ENCODE measurements around the gene EMC7. TPM values are rescaled to one million over a fixed set of nuclear protein-coding genes. Genes with fewer than 3 reads are reported as not detected.

Gene EMC7
- total and polyA plus RNA-seq, 9 of the 15 experiments (the other 6 are each of a cell fraction or from before 2014, with no cell fraction given) = 25.8 to 92.8 (median 49.7) TPM

DNA sequence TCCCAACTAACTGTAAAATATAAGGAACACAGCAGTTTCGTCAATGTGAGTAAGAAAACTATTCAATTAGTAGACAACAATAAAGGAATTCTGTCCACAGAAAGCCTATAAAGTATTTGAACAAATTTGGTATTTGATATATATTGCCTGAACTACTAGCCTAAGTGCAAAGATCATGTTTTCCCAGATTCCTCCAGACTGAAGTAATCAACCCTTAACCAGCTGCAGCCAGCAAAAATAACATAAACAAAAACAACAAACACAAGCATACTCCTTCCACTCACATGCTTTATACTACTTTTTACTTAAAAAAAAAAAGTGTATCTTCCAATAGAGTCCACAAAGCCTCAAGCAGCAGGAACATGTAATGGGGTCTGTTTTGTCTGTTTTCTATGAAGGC lies 24.3 kb upstream of the EMC7 start (continued):
- TF ChIP-seq TAF15 (IDR thresholded peaks at IDR 0.05; ENCODE audit: low read depth, low read length) = no peak
- no peak for TF ChIP-seq HNRNPH1 (optimal IDR thresholded peaks at IDR 0.05; ENCODE audit: low read depth, low read length)
- no peak for TF ChIP-seq GTF2F1 (IDR thresholded peaks at IDR 0.05; ENCODE audit: low read depth, low read length)
- no peak for TF ChIP-seq TAF7 (tag; IDR thresholded peaks at IDR 0.05)
- no peak for TF ChIP-seq ZNF324 (CRISPR knock-in tag; IDR thresholded peaks at IDR 0.05)
- TF ChIP-seq SAFB (IDR thresholded peaks at IDR 0.05; ENCODE audit: borderline replicate concordance, low read depth, low read length) = no peak
- no peak for TF ChIP-seq ELF1 (tag; IDR thresholded peaks at IDR 0.05)
- TF ChIP-seq MYBL2 (IDR thresholded peaks at IDR 0.05; ENCODE audit: low read depth) = no peak
- no peak for TF ChIP-seq MYBL2 (CRISPR knock-in tag; IDR thresholded peaks at IDR 0.05; ENCODE audit: borderline replicate concordance)

- CTCF ChIA-PET (ENCODE audit: low intra/inter-chr PET ratio) = no interaction called here
- H3K9ac ChIP-seq (ENCODE audit: insufficient read depth in 1 of 2, low read depth in 2 of 2, low read length in 2 of 2) = no peak overlapping the region
- H3K9me1 ChIP-seq (ENCODE audit: control insufficient read depth, insufficient read depth, low read length) = no peaks in the 10 kb centered on the region
- H3K4me3 ChIP-seq = no peak overlapping the region
- H3K36me3 ChIP-seq (ENCODE audit: control insufficient read depth, insufficient read depth, low read length) = no peaks in the 10 kb centered on the region
- POLR2A ChIA-PET = interaction anchor here (0.7 to 3.1 kb wide), 2 partner anchors 11 to 14 kb away, joined by 3 to 12 read pairs; no protein-coding TSS in a partner anchor
- no peak overlapping the region for H3K4me2 ChIP-seq (ENCODE audit: insufficient read depth, low read length)
- in situ Hi-C loops (cut with MboI) (no loop called here), intact Hi-C loops (cut with micrococcal nuclease) (loop anchor here (5.0 kb wide), 1 partner anchor 83 kb away; no protein-coding TSS in a partner anchor)
- no peak overlapping the region for H2AFZ ChIP-seq (ENCODE audit: low read depth, low read length)
- H3K9me3 ChIP-seq (replicated peaks; ENCODE audit: control insufficient read depth, insufficient read depth, low read depth, low read length) = no peaks in the 10 kb centered on the region
- TF ChIP-seq, protein P1, sequence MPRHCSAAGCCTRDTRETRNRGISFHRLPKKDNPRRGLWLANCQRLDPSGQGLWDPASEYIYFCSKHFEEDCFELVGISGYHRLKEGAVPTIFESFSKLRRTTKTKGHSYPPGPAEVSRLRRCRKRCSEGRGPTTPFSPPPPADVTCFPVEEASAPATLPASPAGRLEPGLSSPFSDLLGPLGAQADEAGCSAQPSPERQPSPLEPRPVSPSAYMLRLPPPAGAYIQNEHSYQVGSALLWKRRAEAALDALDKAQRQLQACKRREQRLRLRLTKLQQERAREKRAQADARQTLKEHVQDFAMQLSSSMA (CRISPR knock-in tag; IDR thresholded peaks at IDR 0.05) = no peak
- TF ChIP-seq HCFC1 (IDR thresholded peaks at IDR 0.05; ENCODE audit: low read depth, low read length) (no peak), CCAR2 (IDR thresholded peaks at IDR 0.05; ENCODE audit: low read depth, low read length) (no peak)
- H3K79me2 ChIP-seq (ENCODE audit: control insufficient read depth, insufficient read depth, low read length) = no peaks in the 10 kb centered on the region
- H4K20me1 ChIP-seq (replicated peaks; ENCODE audit: control insufficient read depth, insufficient read depth, low read length) = no peaks in the 10 kb centered on the region
- H3K27ac ChIP-seq (ENCODE audit: extremely low read depth, low read depth, low read length) = no peak overlapping the region
- ATAC-seq (no peak), FAIRE-seq (no peak), DNase-seq (ENCODE audit: extremely low read depth in 1 of 4, low spot score in 3 of 4) (no peak)
- no peaks in the 10 kb centered on the region for H3K4me1 ChIP-seq (replicated peaks in 1 of 2; ENCODE audit: control insufficient read depth in 2 of 2, insufficient read depth in 2 of 2, low read length in 2 of 2)
- no peaks in the 10 kb centered on the region for H3K27me3 ChIP-seq (ENCODE audit: control insufficient read depth in 2 of 2, insufficient read depth in 2 of 2, low read length in 2 of 2)
- 31% methylated on average over 4 of the region's 4 CpGs for WGBS (ENCODE audit: insufficient coverage, low coverage, missing lambda C conversion rate)
- BruUV-seq (replicated peaks) = no TSS peak
Measured at GRCh38 chr15:34124651-34125050, 23.0 kb upstream of the EMC7 start.

Data from K562 (cell line).